Stomach (tissue), 9 donors: Measurements from ENCODE around the gene TENT5C. TPM values are rescaled to one million over a fixed set of nuclear protein-coding genes. Genes with fewer than 3 reads are reported as not detected.
A peak's percentile ranks its signal among the peaks of the same experiment; 100 is the strongest.

Source experiments
- DNase-seq, 2 donors: peaks; one replicate each; pipeline versions ENCODE4 v3.0.0 to v3.0.0-alpha.2; 2013 to 2019
- H3K27ac ChIP-seq, 5 donors: fragments of 200-600 bp in 4 of 5; sonication (generic) in 4 of 5; one replicate each; pipeline ENCODE4 v1.5.1; 2013 to 2019; ENCODE audit warnings: mild to moderate bottlenecking in 1 of 5, moderate library complexity in 1 of 5
- H3K27me3 ChIP-seq, 3 donors: fragments of 200-600 bp; sonication (generic); one replicate each; pipeline ENCODE4 v1.5.1; 2017 to 2019; ENCODE audit warnings: mixed run types in 1 of 3
- H3K36me3 ChIP-seq, 4 donors: fragments of 200-600 bp; sonication (generic); 1 replicate in 3 of 4; 2 replicates in 1 of 4; pipeline ENCODE4 v1.5.1; 2016 to 2019
- H3K4me1 ChIP-seq, 4 donors: fragments of 200-600 bp; sonication (generic); one replicate each; pipeline ENCODE4 v1.5.1; 2016 to 2019
- H3K4me3 ChIP-seq, 4 donors: fragments of 200-600 bp; sonication (generic) in 3 of 4; one replicate each; pipeline ENCODE4 v1.5.1; 2016 to 2019; ENCODE audit warnings: mild to moderate bottlenecking in 1 of 4
- H3K9me3 ChIP-seq, 4 donors: fragments of 200-600 bp; sonication (generic); one replicate each; pipeline ENCODE4 v1.5.1; 2016 to 2019
- EP300 ChIP-seq: sonication (generic); formaldehyde crosslinking; IDR thresholded peaks from one replicate; pipeline ENCODE4 v1.6.1; 2017; ENCODE audit warnings: antibody characterized with exemption
- POLR2A ChIP-seq, 4 donors: fragments of 450-650 bp; IDR thresholded peaks; one replicate each; pipeline ENCODE4 v1.6.1; 2016; ENCODE audit warnings: antibody characterized with exemption in 4 of 4, control low read depth in 2 of 4, mild to moderate bottlenecking in 1 of 4, moderate library complexity in 1 of 4
- POLR2AphosphoS5 ChIP-seq, 3 donors: sonication (generic); formaldehyde crosslinking; IDR thresholded peaks; one replicate each; pipeline ENCODE4 v1.6.1; 2016; ENCODE audit warnings: antibody characterized with exemption in 3 of 3
- WGBS, 5 donors: extraction: QIAGEN DNeasy Blood & Tissue Kit in 3 of 5; methylation state at CpG; one replicate each; pipeline versions ENCODE4 v1.1.5 to v1.1.7; 2013 to 2018; 5-methylcytosine and 5-hydroxymethylcytosine counted together
- intact Hi-C: fragments of 100-400 bp; cut with DNase I; formaldehyde crosslinking; loops from one replicate; pipeline ENCODE4 v1.15.1; 2023; ENCODE audit warnings: low total_unique reads
- polyA plus RNA-seq, 3 donors: library from polyadenylated mRNA; stranded (reverse); fragments of 200-250 nt; gene quantifications; one replicate each; pipeline ENCODE4 v1.2.3, GENCODE V29; 2013
- total RNA-seq, 5 donors: library from RNA; depleted of rRNA; stranded (reverse); fragments of >200 nt; gene quantifications; one replicate each; pipeline versions ENCODE4 v1.1.0 to v1.2.3, GENCODE V29; 2014 to 2016
- TF ChIP-seq, protein P1 (sequence below), 7 experiments: fragments of 450-650 bp in 4 of 7; fragments of 200-600 bp in 3 of 7; sonication (generic) in 3 of 7; IDR thresholded peaks; one replicate each; pipeline ENCODE4 v1.5.1; 2016 to 2019; ENCODE audit warnings: antibody characterized with exemption in 7 of 7, control low read depth in 2 of 7, mild to moderate bottlenecking in 1 of 7
- donor health status: healthy with polysubstance abuse.
- donor health status: Bipolar disorder and iron deficiency.
- donor health status: healthy.

Gene TENT5C
- total and polyA plus RNA-seq, 8 donors = 6.0 to 28.1 (median 11.4) TPM

DNA sequence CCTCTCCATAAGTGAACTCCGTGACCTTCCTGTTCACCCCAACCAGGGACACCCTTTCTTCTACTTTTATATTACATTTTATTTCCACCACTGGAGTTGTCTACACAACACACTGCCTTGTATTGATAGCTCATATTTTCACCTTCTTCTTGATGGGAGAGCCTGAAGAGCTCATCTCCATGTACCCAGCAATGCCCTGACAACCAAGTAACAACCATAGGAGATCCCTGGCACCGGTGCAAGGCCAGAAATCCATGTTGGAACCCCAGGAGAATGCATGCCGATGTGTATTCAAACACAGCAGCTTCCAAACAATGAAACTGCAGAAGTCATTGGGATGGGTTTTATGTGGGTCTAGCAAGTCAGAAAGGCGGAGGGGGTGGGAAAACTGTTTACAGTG lies 15.5 kb downstream of the TENT5C start:
- TF ChIP-seq, protein P1, sequence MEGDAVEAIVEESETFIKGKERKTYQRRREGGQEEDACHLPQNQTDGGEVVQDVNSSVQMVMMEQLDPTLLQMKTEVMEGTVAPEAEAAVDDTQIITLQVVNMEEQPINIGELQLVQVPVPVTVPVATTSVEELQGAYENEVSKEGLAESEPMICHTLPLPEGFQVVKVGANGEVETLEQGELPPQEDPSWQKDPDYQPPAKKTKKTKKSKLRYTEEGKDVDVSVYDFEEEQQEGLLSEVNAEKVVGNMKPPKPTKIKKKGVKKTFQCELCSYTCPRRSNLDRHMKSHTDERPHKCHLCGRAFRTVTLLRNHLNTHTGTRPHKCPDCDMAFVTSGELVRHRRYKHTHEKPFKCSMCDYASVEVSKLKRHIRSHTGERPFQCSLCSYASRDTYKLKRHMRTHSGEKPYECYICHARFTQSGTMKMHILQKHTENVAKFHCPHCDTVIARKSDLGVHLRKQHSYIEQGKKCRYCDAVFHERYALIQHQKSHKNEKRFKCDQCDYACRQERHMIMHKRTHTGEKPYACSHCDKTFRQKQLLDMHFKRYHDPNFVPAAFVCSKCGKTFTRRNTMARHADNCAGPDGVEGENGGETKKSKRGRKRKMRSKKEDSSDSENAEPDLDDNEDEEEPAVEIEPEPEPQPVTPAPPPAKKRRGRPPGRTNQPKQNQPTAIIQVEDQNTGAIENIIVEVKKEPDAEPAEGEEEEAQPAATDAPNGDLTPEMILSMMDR (IDR thresholded peaks at IDR 0.05) = no peak
- TF ChIP-seq POLR2AphosphoS5 (IDR thresholded peaks at IDR 0.05) (no peak), EP300 (no peak), POLR2A (IDR thresholded peaks at IDR 0.05) (no peak)
- DNase-seq = no peak
- Histone ChIP-seq H3K9me3 (no peaks in the 10 kb centered on the region), H3K36me3 (peaks cover 0 to 20% (median 19%) of the 10 kb centered on the region in 4 donors), H3K27me3 (no peaks in the 10 kb centered on the region), H3K27ac (no peak overlapping the region), H3K4me1 (peaks cover 19 to 54% (median 35%) of the 10 kb centered on the region in 4 donors), H3K4me3 (no peak overlapping the region)
- intact Hi-C loops = no loop called here
- 55 to 76% (median 64%) methylated on average over 4 of the region's 4 CpGs for WGBS, 5 donors

DNA sequence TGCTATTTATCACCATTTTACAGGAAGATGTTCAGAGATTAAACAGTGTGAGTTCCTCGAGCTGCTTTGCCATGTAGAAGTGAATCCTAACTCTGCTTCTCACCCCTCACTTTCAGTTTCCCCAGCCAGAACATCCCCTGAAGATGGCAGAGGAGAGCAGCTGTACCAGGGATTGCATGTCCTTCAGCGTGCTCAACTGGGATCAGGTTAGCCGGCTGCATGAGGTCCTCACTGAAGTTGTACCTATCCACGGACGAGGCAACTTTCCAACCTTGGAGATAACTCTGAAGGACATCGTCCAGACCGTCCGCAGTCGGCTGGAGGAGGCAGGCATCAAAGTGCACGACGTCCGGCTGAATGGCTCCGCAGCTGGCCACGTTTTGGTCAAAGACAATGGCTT lies 16.9 kb downstream of the TENT5C start:
- WGBS, 5 donors = 39 to 74% (median 68%) methylated on average over 14 of the region's 14 CpGs
- no peak for DNase-seq

DNA sequence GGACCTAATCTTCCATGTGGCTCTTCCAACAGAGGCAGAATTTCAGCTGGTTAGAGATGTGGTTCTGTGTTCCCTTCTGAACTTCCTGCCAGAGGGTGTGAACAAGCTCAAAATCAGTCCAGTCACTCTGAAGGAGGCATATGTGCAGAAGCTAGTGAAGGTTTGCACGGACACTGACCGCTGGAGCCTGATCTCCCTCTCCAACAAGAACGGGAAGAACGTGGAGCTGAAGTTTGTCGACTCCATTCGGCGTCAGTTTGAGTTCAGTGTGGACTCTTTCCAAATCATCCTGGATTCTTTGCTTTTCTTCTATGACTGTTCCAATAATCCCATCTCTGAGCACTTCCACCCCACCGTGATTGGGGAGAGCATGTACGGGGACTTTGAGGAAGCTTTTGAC lies 17.3 kb downstream of the TENT5C start:
- Histone ChIP-seq H3K4me3 (no peak overlapping the region), H3K4me1 (peaks cover 3 to 54% (median 37%) of the 10 kb centered on the region in 4 donors), H3K27ac (peak overlapping the region in 1 of 5 donors; percentile 6), H3K27me3 (no peaks in the 10 kb centered on the region), H3K36me3 (peaks cover 0 to 20% (median 19%) of the 10 kb centered on the region in 4 donors), H3K9me3 (no peaks in the 10 kb centered on the region)
- WGBS, 5 donors = 51 to 73% (median 65%) methylated on average over 7 to 9 of the region's 9 CpGs
- TF ChIP-seq EP300 = no peak
- no peak for TF ChIP-seq POLR2AphosphoS5 (IDR thresholded peaks at IDR 0.05)
- TF ChIP-seq, protein P1 (IDR thresholded peaks at IDR 0.05) = no peak
- TF ChIP-seq POLR2A (IDR thresholded peaks at IDR 0.05) = no peak
- intact Hi-C loops = no loop called here
- no peak for DNase-seq

More for the DNA sequence above, 16.9 kb downstream of the TENT5C start:
- Histone ChIP-seq H3K4me3 (no peak overlapping the region), H3K4me1 (peaks cover 7 to 54% (median 36%) of the 10 kb centered on the region in 4 donors), H3K27me3 (no peaks in the 10 kb centered on the region), H3K36me3 (peaks cover 0 to 20% (median 19%) of the 10 kb centered on the region in 4 donors), H3K9me3 (no peaks in the 10 kb centered on the region), H3K27ac (peak overlapping the region in 2 of 5 donors; percentile 6 to 16)
- intact Hi-C loops = no loop called here
- TF ChIP-seq EP300 = no peak
- TF ChIP-seq POLR2A (IDR thresholded peaks at IDR 0.05) = no peak
- TF ChIP-seq POLR2AphosphoS5 (IDR thresholded peaks at IDR 0.05) = no peak
- TF ChIP-seq, protein P1 (IDR thresholded peaks at IDR 0.05) = no peak

DNA sequence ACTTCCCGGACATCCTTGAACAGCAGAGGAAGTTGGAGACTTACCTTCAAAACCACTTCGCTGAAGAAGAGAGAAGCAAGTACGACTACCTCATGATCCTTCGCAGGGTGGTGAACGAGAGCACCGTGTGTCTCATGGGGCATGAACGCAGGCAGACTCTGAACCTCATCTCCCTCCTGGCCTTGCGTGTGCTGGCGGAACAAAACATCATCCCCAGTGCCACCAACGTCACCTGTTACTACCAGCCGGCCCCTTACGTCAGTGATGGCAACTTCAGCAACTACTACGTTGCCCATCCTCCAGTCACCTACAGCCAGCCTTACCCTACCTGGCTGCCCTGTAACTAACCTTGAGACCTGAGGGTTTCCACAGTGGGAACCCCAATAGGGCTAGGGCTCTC lies 17.9 kb downstream of the TENT5C start:
- 79 to 92% (median 87%) methylated on average over 9 to 13 of the region's 13 CpGs for WGBS, 5 donors
- Histone ChIP-seq H3K36me3 (peaks cover 0 to 20% (median 19%) of the 10 kb centered on the region in 4 donors), H3K4me3 (no peak overlapping the region), H3K27ac (peak overlapping the region in 1 of 5 donors; percentile 11), H3K27me3 (no peaks in the 10 kb centered on the region), H3K9me3 (no peaks in the 10 kb centered on the region), H3K4me1 (peaks cover 0 to 54% (median 40%) of the 10 kb centered on the region in 4 donors)
- DNase-seq = no peak
- TF ChIP-seq POLR2AphosphoS5 (IDR thresholded peaks at IDR 0.05) = no peak
- TF ChIP-seq EP300 = no peak
- TF ChIP-seq, protein P1 (IDR thresholded peaks at IDR 0.05) = no peak
- intact Hi-C loops = no loop called here
